ENCODE data around the gene NAP1L1.
A peak's percentile ranks its signal among the peaks of the same experiment; 100 is the strongest.

The NAP1L1 gene

DNA sequence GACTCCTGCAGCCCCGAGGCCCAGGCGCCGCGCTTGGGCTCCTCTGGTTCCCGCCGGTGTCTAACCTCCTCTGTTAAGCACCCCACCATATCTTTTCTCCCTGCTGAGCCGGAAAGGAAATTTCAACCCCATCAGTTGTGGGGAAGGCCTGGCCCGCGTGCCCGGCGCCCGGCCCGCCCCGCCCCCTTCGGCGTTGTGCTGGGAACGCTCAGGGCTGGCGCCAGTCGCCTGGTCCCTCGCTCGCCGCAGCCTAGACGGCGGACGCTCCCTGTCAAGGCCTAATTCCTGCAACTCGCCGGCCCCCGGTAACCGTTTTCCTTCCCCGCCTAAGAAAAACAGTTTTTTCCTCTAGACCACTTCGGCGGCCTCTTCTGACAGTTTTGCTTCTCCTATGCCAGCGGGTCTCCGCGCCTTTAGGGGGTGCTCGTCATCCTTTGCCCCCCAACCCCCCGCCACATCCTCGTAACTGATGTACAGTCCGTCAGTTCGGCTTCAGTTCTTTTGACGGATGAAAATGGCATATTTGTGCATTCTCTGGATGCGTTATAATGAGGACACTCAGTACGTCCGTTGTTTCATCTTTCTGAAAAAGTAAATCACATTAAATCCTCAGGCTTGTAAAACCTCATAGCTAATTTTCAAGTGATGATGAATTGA is 506 bp upstream of the NAP1L1 start:
- peak; percentile 45 for TF ChIP-seq CTCF (conservative IDR thresholded peaks at IDR 0.05; ENCODE audit: low read depth, low read length)
- DNase-seq (ENCODE audit: low read depth), result peak; percentile 47
- peak overlapping the region; percentile 77 for H3K4me3 ChIP-seq (ENCODE audit: low read length)

GRCh38 chr12:76083246-76083903 is 1.1 kb downstream of the NAP1L1 start:
- no peak for TF ChIP-seq CTCF (conservative IDR thresholded peaks at IDR 0.05; ENCODE audit: low read depth, low read length)
- no peak for DNase-seq (ENCODE audit: low read depth)
- peak overlapping the region; percentile 77 for H3K4me3 ChIP-seq (ENCODE audit: low read length)

GRCh38 chr12:76081909-76082308 is 2.6 kb downstream of the NAP1L1 start:
- TF ChIP-seq CTCF (conservative IDR thresholded peaks at IDR 0.05; ENCODE audit: low read depth, low read length), result no peak
- peak overlapping the region; percentile 77 for H3K4me3 ChIP-seq (ENCODE audit: low read length)
- no peak for DNase-seq (ENCODE audit: low read depth)

DNA sequence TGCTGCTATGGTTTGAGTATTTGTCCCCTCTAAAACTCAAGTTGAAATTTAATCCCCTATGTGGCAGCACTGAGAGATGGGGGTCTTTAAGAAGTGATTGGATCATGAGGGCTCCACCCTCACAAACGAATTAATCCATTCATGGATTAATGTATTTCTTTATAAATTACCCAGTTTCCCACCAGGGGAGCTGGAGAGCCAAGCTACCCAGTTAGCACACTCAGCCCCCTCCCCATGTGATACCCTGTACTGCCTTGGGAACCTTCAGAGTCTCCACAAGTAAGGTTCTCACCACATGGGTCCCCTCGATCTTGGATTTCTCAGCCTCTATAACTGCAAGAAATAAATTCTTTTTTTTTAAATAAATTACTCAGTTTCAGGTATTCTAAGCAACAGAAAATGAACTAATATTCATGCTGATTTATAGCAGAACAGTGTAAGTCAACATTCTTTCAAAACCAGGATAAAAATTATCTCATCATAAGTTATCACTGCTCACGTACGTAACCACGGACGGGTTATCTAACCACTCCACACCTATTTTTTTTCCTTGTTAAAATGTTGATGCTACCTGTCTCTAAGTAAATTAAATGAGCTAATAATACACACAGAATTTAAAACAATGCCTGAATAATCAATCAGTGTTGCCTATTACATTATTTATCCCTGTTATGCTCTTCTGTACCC is 3.6 kb downstream of the NAP1L1 start:
- peak; percentile 44 for TF ChIP-seq CTCF (conservative IDR thresholded peaks at IDR 0.05; ENCODE audit: low read depth, low read length)
- H3K4me3 ChIP-seq (ENCODE audit: low read length), result no peak overlapping the region
- no peak for DNase-seq (ENCODE audit: low read depth)

DNA sequence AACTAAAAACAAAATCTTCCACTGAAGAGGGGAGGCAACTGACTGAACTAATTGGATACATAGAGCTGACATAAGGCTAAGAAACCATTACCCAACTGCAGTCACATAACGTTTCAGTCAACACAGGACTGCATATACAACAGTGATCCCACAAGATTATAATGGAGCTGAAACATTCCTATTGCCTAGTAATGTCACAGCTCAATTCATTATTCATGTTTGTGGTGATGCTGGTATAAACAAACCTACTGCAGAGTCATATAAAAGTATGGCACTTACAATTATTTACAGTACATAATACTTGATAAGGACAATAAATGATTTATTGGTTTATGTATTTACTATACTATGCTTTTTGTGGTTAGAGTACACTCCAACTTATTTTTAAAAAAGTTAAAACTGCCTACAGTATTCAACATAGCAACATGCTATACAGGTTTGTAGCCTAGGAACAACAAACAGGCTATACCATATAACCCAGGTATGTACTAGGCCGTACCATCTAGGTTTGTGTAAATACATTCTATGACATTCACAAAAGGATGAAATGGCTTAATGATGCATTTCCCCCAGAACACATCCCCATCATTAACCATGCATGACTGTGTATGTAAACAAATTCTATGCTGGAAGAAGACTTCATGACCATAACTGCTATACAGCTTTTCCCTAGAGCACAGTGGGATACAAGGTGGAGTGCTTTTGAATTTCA is 4.3 kb downstream of the NAP1L1 start:
- H3K4me3 ChIP-seq (ENCODE audit: low read length), result no peak overlapping the region
- DNase-seq (ENCODE audit: low read depth), result no peak
- no peak for TF ChIP-seq CTCF (conservative IDR thresholded peaks at IDR 0.05; ENCODE audit: low read depth, low read length)

DNA sequence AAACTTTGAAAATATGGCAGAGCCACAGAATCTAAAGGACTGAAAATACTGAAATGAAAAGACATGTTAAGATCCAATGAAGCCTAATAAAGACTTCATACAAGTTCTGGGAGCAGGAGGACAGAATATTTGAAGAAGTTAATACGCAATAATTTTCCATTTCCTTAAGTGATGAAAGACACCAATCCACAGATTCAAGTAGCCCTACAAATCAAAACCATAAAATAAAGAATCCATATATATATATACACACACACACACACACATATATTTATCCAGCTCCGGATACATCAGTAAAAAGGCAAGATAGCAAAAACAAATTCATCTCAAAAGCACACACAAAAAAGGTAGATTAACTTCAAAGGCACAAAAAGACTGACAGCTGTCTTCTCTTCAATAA is 5.7 kb downstream of the NAP1L1 start:
- no peak for TF ChIP-seq CTCF (conservative IDR thresholded peaks at IDR 0.05; ENCODE audit: low read depth, low read length)
- no peak overlapping the region for H3K4me3 ChIP-seq (ENCODE audit: low read length)
- no peak for DNase-seq (ENCODE audit: low read depth)

Measured in retinal pigment epithelial cell (primary cell).